Activated CD4-positive, alpha-beta T cell treated with anti-CD3 and anti-CD28 coated beads, Interleukin-2, amount 50 U/mL, for 48 hours (primary cell): Measurements from ENCODE around the gene GIMAP6.
"Not testable (repeated sequence)": the region's sequence is repeated elsewhere in the genome, so short reads cannot be mapped to it uniquely, and the experiment has no call there.

Source experiments
- DNase-seq, 2 experiments: peaks; one replicate each; pipeline ENCODE4 v3.0.0-alpha.2; 2020

GIMAP6 gene

DNA sequence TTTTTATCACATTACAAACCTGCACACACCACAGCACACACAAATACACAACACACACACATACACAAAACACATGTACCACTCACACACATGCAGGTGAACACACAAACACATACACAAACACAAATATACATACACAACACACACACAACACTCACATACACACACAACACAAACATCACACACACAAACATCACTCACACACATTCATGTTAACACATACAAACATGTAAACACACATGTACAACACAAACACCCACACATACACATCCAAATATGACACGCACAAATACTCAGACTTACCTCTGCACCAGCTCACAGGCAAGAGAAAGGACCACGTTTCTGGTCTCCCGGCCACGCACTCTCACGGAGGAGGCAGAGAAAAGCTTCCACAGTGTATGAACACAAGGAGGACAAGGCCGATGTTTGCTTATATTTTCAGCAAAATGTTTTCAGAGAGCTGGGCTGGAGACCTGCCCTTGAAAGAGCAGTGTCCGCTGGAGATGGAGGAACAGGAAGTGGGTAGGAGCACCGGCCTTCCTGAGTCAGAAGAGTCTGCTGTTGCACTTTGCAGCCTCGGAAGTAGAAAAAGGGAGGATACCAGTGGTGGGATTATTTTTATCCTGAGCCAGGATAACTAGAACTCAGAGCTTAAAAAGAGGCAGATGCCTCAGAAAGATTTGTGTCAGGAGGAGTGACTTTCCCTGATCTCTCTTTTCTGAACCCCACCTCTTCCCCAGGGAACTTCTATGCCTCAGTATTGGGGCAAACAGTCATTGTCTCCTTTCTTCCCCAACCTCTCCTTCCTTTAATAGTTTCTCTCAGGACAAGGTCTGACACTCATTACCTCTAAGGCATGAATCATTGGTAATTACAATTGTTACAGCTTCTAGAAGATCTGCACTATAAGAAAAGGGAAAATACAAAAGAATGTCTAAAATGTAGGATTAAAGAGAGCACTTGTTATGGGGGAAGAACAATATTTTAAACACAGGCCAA, at the start of gene GIMAP6:
Gene GIMAP6, minus strand, starts transcription at position 520 of the 999 bp plus-strand sequence. CDS start 2,243 bp downstream, outside the sequence.
- DNase-seq, result peak; percentile 51 to 61

- DNase-seq, result not testable (repeated sequence)
Observed at GRCh38 chr7:150680364-150680763, 48.2 kb upstream of the GIMAP6 start.

DNA sequence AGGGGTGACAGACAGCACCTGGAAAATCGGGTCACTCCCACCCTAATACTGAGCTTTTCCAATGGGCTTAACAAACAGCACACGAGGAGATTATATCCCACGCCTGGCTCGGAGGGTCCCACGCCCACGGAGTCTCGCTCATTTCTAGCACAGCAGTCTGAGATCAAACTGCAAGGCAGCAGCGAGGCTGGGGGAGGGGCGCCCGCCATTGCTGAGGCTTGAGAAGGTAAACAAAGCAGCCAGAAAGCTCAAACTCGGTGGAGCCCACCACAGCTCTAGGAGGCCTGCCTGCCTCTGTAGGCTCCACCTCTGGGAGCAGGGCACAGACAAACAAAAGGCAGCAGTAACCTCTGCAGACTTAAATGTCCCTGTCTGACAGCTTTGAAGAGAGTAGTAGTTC, 46.4 kb upstream of the GIMAP6 start:
- DNase-seq, result peak; percentile 61 to 67

DNA sequence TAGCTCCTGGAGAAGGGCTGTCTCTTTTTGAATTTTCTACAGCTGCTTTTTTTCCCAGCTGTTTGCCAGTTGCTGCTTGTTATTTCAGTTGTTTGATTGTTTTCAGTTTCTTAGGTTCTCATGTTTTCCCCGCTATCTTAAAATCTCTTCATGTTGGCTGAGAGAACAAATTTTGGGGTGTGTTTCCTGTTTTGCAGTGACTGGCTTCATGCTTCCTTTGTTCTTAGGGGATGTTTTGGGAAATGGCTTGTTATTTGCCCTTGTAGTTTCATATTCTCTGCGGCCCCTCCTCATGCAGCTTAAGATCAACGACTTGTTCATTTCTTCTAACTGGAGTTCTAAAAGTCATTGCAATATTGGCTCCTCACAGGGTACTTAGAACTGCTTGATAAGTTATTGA, 44.7 kb upstream of the GIMAP6 start:
- DNase-seq, result not testable (repeated sequence)

GRCh38 chr7:150676276-150676675, 44.1 kb upstream of the GIMAP6 start:
- not testable (repeated sequence) for DNase-seq

DNA sequence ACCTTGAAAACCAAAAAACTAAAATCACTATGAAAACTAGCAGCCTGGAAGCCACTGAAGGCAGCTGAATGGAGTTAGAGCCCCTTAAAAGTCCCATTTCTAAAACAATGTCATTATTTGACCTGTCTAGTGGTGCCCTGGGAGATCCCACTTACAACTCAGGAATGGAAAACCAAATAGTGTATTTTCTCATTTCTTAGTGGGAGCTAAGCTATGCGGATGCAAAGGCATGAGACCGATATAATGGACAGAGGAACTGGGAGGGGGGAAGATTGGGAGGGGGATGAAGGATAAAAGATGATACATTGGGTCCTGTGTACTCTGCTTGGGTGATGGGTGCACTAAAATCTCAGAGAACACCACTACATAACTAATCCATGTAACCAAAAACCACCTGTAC, 43.5 kb upstream of the GIMAP6 start:
- no peak for DNase-seq

GRCh38 chr7:150671798-150672585, 39.8 kb upstream of the GIMAP6 start:
- not testable (repeated sequence) for DNase-seq

DNA sequence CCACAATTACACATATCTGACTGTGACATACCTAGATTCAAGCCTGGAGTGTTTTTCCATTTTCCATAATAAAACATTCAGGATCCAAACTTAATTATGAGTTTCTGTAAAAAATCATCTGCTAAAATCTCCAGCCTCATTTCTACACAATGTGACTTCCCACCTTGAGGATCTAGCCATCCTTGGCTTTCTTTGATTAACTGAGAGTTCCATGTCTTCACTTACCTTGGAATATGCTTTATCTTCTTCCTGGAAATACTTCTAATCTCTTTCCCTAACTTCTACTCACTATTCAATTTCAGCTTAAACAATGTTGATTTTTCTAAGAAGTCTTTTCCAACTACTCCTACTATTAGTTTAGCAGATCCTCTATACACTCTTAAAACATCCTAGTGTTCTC, 36.8 kb upstream of the GIMAP6 start:
- no peak for DNase-seq

- peak; percentile 57 to 69 for DNase-seq
Observed at GRCh38 chr7:150668472-150668911, 36.3 kb upstream of the GIMAP6 start.

- DNase-seq, result no peak
Observed at GRCh38 chr7:150666412-150666811, 34.2 kb upstream of the GIMAP6 start.

DNA sequence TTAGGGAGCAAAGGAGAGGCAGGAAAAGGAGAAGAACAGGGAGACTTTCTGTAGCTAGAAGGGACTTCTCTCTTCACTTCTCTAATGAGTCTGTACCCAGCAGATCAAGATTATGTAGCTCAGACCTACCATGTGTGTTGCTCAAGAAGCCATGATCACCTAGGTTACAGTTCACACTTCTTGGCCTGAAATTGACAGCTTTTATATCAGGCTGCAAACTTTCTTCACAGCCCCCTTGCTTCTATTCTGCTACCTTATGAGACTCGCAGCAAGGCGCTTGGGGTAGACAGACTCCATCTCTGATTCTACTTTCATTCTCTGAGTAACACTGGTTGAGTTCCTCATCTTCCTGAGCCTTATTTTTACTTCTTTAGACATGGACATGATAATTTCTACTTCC, 33.7 kb upstream of the GIMAP6 start:
- no peak for DNase-seq

DNA sequence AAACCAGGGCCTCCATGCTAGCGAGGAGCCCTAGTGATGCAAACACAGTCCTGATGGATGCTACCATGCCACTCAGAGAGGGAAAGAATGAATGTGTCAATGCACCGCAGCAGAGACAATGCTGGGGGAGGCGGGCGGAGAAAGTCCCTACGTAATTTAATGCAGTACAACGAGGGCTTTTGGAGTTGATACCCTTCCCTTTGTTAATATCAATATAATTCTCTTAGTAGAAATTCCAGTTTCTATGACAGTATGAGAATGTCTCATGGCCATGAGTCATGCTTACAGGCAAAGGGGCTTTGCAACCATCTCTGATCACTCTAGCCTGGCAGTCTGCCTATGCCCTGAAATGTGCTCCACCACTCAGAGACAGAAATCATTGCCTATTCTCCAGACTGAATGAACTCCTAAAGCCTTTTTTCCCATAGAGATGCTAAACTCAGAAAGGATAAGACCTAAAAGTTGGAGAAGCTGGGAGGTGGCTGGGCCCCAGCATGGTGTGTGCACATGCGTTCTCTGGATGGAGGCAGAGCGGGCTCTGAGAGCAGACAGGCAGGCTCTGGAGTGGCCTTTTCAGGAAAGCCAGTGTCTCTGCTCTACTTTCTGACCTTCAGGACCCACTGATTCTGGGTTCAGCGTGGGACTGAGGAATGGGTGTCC, 33.0 kb upstream of the GIMAP6 start:
- DNase-seq, result peak; percentile 65 to 68

- no peak for DNase-seq
Observed at GRCh38 chr7:150663802-150664494, 31.8 kb upstream of the GIMAP6 start.

DNA sequence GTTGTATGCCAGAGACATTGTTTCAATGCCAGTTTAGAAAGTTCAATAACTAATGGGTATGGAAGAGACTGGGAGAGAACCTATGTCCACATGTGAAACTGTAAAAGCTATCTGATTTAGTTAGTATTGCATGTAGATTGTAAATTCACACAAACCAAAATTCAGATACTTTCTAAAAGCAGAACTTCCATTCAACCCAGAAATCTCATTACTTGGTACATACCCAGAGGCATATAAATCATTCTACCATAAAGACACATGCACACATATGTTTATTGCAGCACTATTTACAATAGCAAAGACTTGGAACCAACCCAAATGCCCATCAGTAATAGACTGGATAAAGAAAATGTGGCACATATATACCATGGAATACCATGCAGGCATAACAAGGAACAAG, 30.6 kb upstream of the GIMAP6 start:
- DNase-seq, result not testable (repeated sequence)

- no peak for DNase-seq
Observed at GRCh38 chr7:150660939-150661613, 28.9 kb upstream of the GIMAP6 start.

DNA sequence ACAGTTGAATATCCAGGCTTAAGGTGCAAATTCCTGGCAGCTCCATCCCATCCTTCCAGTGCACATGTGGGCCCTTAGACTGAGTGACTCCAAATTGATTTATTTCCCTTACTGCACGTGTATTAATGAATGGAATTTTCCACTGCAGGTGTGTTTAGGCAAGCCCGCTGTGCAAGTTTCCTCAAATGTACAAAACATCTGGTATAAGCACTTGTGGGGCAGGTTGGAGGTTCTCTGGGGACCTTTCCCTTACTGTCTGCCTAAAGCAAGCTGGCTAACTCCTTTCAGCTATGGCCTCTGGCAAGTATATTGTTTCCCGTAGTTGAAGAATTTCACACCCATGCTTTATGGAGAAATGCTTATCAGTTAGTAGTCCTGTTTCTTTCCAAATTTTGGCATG, 25.3 kb upstream of the GIMAP6 start:
- DNase-seq, result no peak

DNA sequence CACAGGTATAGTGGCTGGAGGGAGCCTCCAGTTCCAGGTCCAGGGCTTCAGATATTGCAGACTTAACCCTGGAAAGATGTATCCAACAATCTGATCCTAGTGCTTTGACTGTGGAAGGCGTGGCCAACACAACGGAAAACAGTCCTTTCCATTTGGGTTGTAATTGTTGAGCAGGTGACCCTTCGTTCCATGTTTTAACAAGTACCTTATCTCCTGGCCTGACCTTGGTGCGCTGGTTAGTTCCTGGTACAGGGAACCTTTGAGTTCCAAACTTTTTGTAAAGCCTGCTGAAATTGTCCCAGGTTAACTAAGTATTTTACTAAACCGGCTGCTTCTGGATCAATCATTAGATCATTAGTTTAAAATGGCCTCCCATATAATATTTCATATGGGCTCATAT, 23.9 kb upstream of the GIMAP6 start:
- no peak for DNase-seq

DNA sequence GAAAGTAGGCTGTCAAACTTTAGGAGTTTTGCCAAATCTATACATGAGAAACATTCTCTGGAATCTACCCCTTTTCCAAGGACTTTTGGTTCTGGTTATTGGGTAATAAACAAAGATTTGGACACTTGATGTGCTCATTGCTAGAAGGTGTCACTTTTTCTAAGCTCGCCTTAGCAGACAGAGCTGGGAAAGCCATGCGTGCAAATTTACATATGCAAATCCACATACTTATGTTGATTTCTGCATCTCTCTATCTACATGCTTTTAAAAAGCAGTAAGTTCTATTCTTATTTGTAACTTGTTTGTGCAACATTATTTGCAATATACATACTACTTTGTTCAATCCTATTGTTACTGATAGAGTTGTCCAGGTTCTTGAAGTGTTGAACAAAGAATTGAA, 22.5 kb upstream of the GIMAP6 start:
- no peak for DNase-seq

DNA sequence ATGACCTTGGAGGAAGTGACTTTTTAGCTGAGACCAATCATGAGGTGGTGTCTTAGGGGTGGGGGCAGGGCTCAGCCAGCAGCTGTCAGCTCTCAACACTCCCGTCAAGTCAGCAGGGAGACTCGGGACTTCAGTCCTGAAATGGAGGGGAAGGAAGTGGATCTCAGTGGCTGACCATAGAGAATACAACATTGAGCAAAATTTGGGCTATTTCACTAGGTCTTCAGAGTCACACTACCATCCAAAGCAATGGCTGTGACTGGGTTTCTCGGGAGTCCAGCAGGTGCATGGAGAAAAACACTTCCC, 16.8 kb upstream of the GIMAP6 start:
- no peak for DNase-seq

GRCh38 chr7:150648353-150649079, 16.3 kb upstream of the GIMAP6 start:
- DNase-seq, result no peak
